GM21529 (cell line): ENCODE measurements around the gene FRAS1.
"Not testable (repeated sequence)": the region's sequence is repeated elsewhere in the genome, so short reads cannot be mapped to it uniquely, and the experiment has no call there.

Source experiments
- ATAC-seq: cut with Tn5 transposase; IDR thresholded peaks from one replicate; pipeline ENCODE4 v1.9.1; 2021; ENCODE audit not compliant: unreplicated experiment

FRAS1 gene

GRCh38 chr4:78320349-78320935 is 263.3 kb downstream of the FRAS1 start:
- no peak for ATAC-seq

- no peak for ATAC-seq
Measured at GRCh38 chr4:78322032-78322431, 264.9 kb downstream of the FRAS1 start.

GRCh38 chr4:78323439-78323838 is 266.3 kb downstream of the FRAS1 start:
- no peak for ATAC-seq

GRCh38 chr4:78324625-78325024 is 267.5 kb downstream of the FRAS1 start:
- no peak for ATAC-seq

- ATAC-seq, result no peak
Measured at GRCh38 chr4:78325271-78326157, 268.4 kb downstream of the FRAS1 start.

- ATAC-seq, result not testable (repeated sequence)
Measured at GRCh38 chr4:78328591-78328990, 271.5 kb downstream of the FRAS1 start.

GRCh38 chr4:78331186-78331585 is 274.1 kb downstream of the FRAS1 start:
- no peak for ATAC-seq

- no peak for ATAC-seq
Measured at GRCh38 chr4:78331965-78332364, 274.8 kb downstream of the FRAS1 start.

GRCh38 chr4:78332976-78333375 is 275.9 kb downstream of the FRAS1 start:
- ATAC-seq, result no peak

- no peak for ATAC-seq
Measured at GRCh38 chr4:78336093-78336943, 279.2 kb downstream of the FRAS1 start.

- ATAC-seq, result no peak
Measured at GRCh38 chr4:78337244-78338020, 280.3 kb downstream of the FRAS1 start.

- no peak for ATAC-seq
Measured at GRCh38 chr4:78342125-78342524, 285.0 kb downstream of the FRAS1 start.

GRCh38 chr4:78343682-78344081 is 286.6 kb downstream of the FRAS1 start:
- ATAC-seq, result no peak

- ATAC-seq, result no peak
Measured at GRCh38 chr4:78345237-78345636, 288.1 kb downstream of the FRAS1 start.

GRCh38 chr4:78346222-78346621 is 289.1 kb downstream of the FRAS1 start:
- ATAC-seq, result no peak

- no peak for ATAC-seq
Measured at GRCh38 chr4:78347527-78347926, 290.4 kb downstream of the FRAS1 start.

- no peak for ATAC-seq
Measured at GRCh38 chr4:78353921-78354320, 296.8 kb downstream of the FRAS1 start.

- no peak for ATAC-seq
Measured at GRCh38 chr4:78354782-78355181, 297.7 kb downstream of the FRAS1 start.

- ATAC-seq, result no peak
Measured at GRCh38 chr4:78355306-78355705, 298.2 kb downstream of the FRAS1 start.

- ATAC-seq, result no peak
Measured at GRCh38 chr4:78356251-78356786, 299.2 kb downstream of the FRAS1 start.

GRCh38 chr4:78357122-78357521 is 300.0 kb downstream of the FRAS1 start:
- ATAC-seq, result no peak
